Hepatocyte (in vitro differentiated cells): ENCODE data around the gene FILIP1L. TPM values are rescaled to one million over a fixed set of nuclear protein-coding genes. Genes with fewer than 3 reads are reported as not detected.

Experiments used
- DNase-seq: peaks from one replicate; pipeline ENCODE4 v3.0.0-alpha.2; 2016; ENCODE audit warnings: low spot score
- H2AFZ ChIP-seq: fragments of 200-600 bp; sonication (generic); 2 replicates; pipeline ENCODE4 v1.6.0; 2016; ENCODE audit warnings: antibody characterized with exemption, mild to moderate bottlenecking
- H3K27ac ChIP-seq: fragments of 200-600 bp; sonication (generic); 2 replicates; pipeline ENCODE4 v1.5.1; 2016; ENCODE audit warnings: mild to moderate bottlenecking
- H3K27me3 ChIP-seq: fragments of 200-600 bp; sonication (generic); 2 replicates; pipeline ENCODE4 v1.6.1; 2016
- H3K36me3 ChIP-seq: fragments of 200-600 bp; sonication (generic); replicated peaks from 2 replicates; pipeline ENCODE4 v1.5.1; 2016; ENCODE audit warnings: low read depth; ENCODE audit not compliant: insufficient read depth
- H3K4me1 ChIP-seq: fragments of 200-600 bp; sonication (generic); 2 replicates; pipeline ENCODE4 v1.5.1; 2016; ENCODE audit warnings: mild to moderate bottlenecking, moderate library complexity; ENCODE audit not compliant: insufficient read depth
- H3K4me2 ChIP-seq: fragments of 200-600 bp; sonication (generic); 2 replicates; pipeline ENCODE4 v1.6.0; 2016
- H3K4me3 ChIP-seq: fragments of 200-600 bp; sonication (generic); 2 replicates; pipeline ENCODE4 v1.5.1; 2016; ENCODE audit warnings: mild to moderate bottlenecking
- H3K79me2 ChIP-seq: fragments of 200-600 bp; sonication (generic); 2 replicates; pipeline ENCODE4 v1.6.0; 2017; ENCODE audit warnings: mild to moderate bottlenecking
- H3K9me2 ChIP-seq: fragments of 200-600 bp; sonication (generic); replicated peaks from 2 replicates; pipeline ENCODE4 v1.6.0; 2017; ENCODE audit warnings: mild to moderate bottlenecking; ENCODE audit not compliant: insufficient read depth
- H3K9me3 ChIP-seq: fragments of 200-600 bp; sonication (generic); 2 replicates; pipeline ENCODE4 v1.5.1; 2016; ENCODE audit warnings: low read depth, mild to moderate bottlenecking
- H4K20me1 ChIP-seq: fragments of 200-600 bp; sonication (generic); 2 replicates; pipeline ENCODE4 v1.6.0; 2016; ENCODE audit warnings: mild to moderate bottlenecking; ENCODE audit not compliant: insufficient read depth, poor library complexity, severe bottlenecking
- CTCF ChIP-seq: fragments of 200-600 bp; sonication (generic); IDR thresholded peaks from 2 replicates; pipeline ENCODE4 v1.5.1; 2016; ENCODE audit warnings: antibody characterized with exemption, mild to moderate bottlenecking; ENCODE audit not compliant: poor library complexity
- EZH2 ChIP-seq: fragments of 200-600 bp; sonication (generic); IDR thresholded peaks from 2 replicates; pipeline ENCODE4 v1.6.1; 2016; ENCODE audit warnings: antibody characterized with exemption, mild to moderate bottlenecking, borderline replicate concordance
- EZH2phosphoT487 ChIP-seq: fragments of 200-600 bp; sonication (generic); IDR thresholded peaks from one replicate; pipeline ENCODE4 v1.6.1; 2018; ENCODE audit warnings: antibody characterized with exemption, mild to moderate bottlenecking, low read depth, moderate library complexity; ENCODE audit not compliant: unreplicated experiment, severe bottlenecking
- WGBS: methylation state at CpG from one replicate; pipeline ENCODE4 v1.1.6; 2016; ENCODE audit warnings: low lambda C conversion rate; ENCODE audit errors: missing lambda C conversion rate; 5-methylcytosine and 5-hydroxymethylcytosine counted together
- polyA plus RNA-seq: library from polyadenylated mRNA; unstranded; fragments of >200 nt; fragmentation: Nextera tagmentation; extraction: Ambion mirVana; gene quantifications from 2 replicates; pipeline ENCODE4 v1.2.1, GENCODE V29; 2016
- total RNA-seq: library from RNA; depleted of rRNA; stranded (reverse); fragments of >200 nt; gene quantifications from 2 replicates; pipeline ENCODE4 v1.2.3, GENCODE V29; 2014

FILIP1L gene
- total and polyA plus RNA-seq, 2 experiments from 2014 or later, result 48.2 to 49.4 TPM

- Histone ChIP-seq H3K4me3 (no peak overlapping the region), H4K20me1 (no peaks in the 10 kb centered on the region), H3K9me2 (no peaks in the 10 kb centered on the region), H3K4me1 (peaks cover 33% of the 10 kb centered on the region), H3K9me3 (no peaks in the 10 kb centered on the region), H3K27me3 (no peaks in the 10 kb centered on the region), H3K36me3 (no peaks in the 10 kb centered on the region), H2AFZ (no peak overlapping the region), H3K27ac (peak overlapping the region; percentile 82), H3K4me2 (peak overlapping the region; percentile 9), H3K79me2 (no peaks in the 10 kb centered on the region)
- 57% methylated on average over 7 of the region's 7 CpGs for WGBS
- no peak for DNase-seq
- no peak for TF ChIP-seq CTCF
- no peak for TF ChIP-seq EZH2
- no peak for TF ChIP-seq EZH2phosphoT487
Observed at GRCh38 chr3:100024520-100025303, 89.6 kb downstream of the FILIP1L start.

GRCh38 chr3:100023595-100023994 is 90.7 kb downstream of the FILIP1L start:
- no peak overlapping the region for H3K4me2 ChIP-seq
- 71% methylated on average over 1 of the region's 1 CpG for WGBS
- H3K79me2 ChIP-seq, result no peaks in the 10 kb centered on the region
- TF ChIP-seq EZH2phosphoT487, result no peak
- TF ChIP-seq CTCF, result no peak
- TF ChIP-seq EZH2, result no peak
- H3K36me3 ChIP-seq, result no peaks in the 10 kb centered on the region
- no peaks in the 10 kb centered on the region for H4K20me1 ChIP-seq
- H2AFZ ChIP-seq, result no peak overlapping the region
- no peaks in the 10 kb centered on the region for H3K9me3 ChIP-seq
- peak overlapping the region; percentile 82 for H3K27ac ChIP-seq
- peaks cover 23% of the 10 kb centered on the region for H3K4me1 ChIP-seq
- H3K4me3 ChIP-seq, result no peak overlapping the region
- no peak for DNase-seq
- H3K27me3 ChIP-seq, result no peaks in the 10 kb centered on the region
- H3K9me2 ChIP-seq, result no peaks in the 10 kb centered on the region

DNA sequence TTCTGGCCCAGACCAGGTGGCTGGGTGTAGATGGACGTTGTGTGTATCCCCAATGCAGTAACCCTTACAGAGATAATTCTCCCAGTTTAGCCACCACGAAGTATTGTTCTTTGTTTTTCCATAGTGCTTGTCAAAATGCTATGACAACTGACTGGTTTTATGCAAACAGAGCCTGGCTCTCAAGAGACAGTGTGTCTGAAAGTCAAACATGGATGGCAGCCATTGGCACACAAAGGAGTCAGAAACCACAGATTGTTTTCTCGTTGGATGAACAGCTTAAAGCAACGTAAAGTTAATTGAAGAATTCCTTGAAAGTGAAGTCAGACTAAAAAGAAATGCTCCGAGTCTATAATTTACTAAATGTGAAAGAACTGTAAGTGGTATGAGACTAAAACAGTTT is 91.2 kb downstream of the FILIP1L start:
- Histone ChIP-seq H3K4me1 (peaks cover 23% of the 10 kb centered on the region), H3K27ac (peak overlapping the region; percentile 82), H3K36me3 (no peaks in the 10 kb centered on the region), H3K79me2 (no peaks in the 10 kb centered on the region), H3K27me3 (no peaks in the 10 kb centered on the region), H3K9me3 (no peaks in the 10 kb centered on the region), H3K9me2 (no peaks in the 10 kb centered on the region), H4K20me1 (no peaks in the 10 kb centered on the region), H3K4me2 (no peak overlapping the region), H3K4me3 (no peak overlapping the region), H2AFZ (peak overlapping the region; percentile 7)
- TF ChIP-seq CTCF, result no peak
- no peak for TF ChIP-seq EZH2
- TF ChIP-seq EZH2phosphoT487, result no peak
- no peak for DNase-seq
- WGBS, result 46% methylated on average over 5 of the region's 5 CpGs
